ENCODE results near the gene RPRD1B. TPM values are rescaled to one million over a fixed set of nuclear protein-coding genes. Genes with fewer than 3 reads are reported as not detected.

Gene RPRD1B
- total and polyA plus RNA-seq, 2 experiments from 2014 or later: 7.3 to 24.3 TPM

DNA sequence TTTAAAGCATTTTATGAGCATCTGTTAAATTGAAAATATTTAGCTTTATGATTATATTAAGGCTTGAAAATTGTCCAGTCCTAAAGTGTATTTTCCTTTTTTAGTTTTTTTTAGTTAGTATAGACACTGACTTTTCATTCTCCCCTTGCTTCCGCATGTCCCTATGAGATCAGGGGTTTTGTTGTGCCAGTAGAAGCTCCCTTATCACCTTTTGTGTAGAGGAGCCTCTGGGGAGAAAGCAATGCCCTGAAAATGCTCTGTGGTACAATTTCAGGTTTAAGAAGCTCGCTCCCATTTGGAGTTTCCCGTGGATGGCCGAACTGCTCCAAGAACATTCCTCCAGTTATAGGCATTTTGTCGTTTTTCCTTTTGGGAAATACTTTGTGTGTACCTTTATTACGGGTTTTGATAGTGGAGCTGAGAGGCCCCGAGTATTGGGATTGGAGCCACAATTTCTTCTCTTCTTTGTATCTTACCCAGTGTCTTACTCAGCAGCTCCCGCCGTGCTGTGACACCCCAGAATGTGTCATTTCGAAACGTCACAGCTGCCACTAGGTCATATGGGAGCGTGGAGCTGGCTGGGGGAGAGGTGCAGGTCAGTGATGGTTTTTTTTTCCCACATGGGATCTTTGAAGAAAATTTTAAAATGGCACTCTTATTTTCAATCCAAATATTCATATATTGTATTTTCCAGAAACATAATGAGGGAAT, 49.9 kb downstream of the RPRD1B start:
- Histone ChIP-seq H2AFZ (no peak overlapping the region), H3K79me2 (replicated peaks; ENCODE audit: insufficient read depth) (peaks cover 49% of the 10 kb centered on the region), H3K4me1 (ENCODE audit: insufficient read depth) (no peaks in the 10 kb centered on the region), H3F3A (replicated peaks; ENCODE audit: low read depth) (no peaks in the 10 kb centered on the region), H3K27me3 (ENCODE audit: insufficient read depth) (no peaks in the 10 kb centered on the region), H3K36me3 (ENCODE audit: insufficient read depth) (0 out of 2 replicates have a peak, but pooled peaks cover 3% of the 10 kb centered on the region), H3K4me3 (no peak overlapping the region), H3K9me2 (ENCODE audit: insufficient read depth) (no peaks in the 10 kb centered on the region), H3K4me2 (no peak overlapping the region), H3K27ac (ENCODE audit: low read depth) (no peak overlapping the region), H4K20me1 (replicated peaks; ENCODE audit: insufficient read depth) (peaks cover 17% of the 10 kb centered on the region)
- Mint-ChIP-seq H3K4me1 (no peaks in the 10 kb centered on the region), H3K36me3 (ENCODE audit: low read depth) (peaks cover 34% of the 10 kb centered on the region; the same call in 2 of the 3 replicates), H3K9me3 (no peaks in the 10 kb centered on the region), H3K4me3 (no peak overlapping the region), H3K27ac (no peak overlapping the region), H3K27me3 (ENCODE audit: insufficient read depth, low read depth, poor library complexity) (no peaks in the 10 kb centered on the region)
- no peak for ATAC-seq
- TF ChIP-seq POLR2AphosphoS5 (IDR thresholded peaks at IDR 0.05; ENCODE audit: low read depth) (no peak), STAT1 (IDR thresholded peaks at IDR 0.05; ENCODE audit: unreplicated experiment) (no peak), ZNF114 (CRISPR knock-in tag; IDR thresholded peaks at IDR 0.05) (no peak), CREB1 (CRISPR knock-in tag; IDR thresholded peaks at IDR 0.05; ENCODE audit: low read depth) (no peak), NANOG (IDR thresholded peaks at IDR 0.05; ENCODE audit: borderline replicate concordance) (no peak), EZH2 (IDR thresholded peaks at IDR 0.05; ENCODE audit: low read depth, unreplicated experiment) (no peak), EZH2phosphoT487 (IDR thresholded peaks at IDR 0.05; ENCODE audit: unreplicated experiment) (no peak), ZNF331 (CRISPR knock-in tag; IDR thresholded peaks at IDR 0.05; ENCODE audit: low read depth) (no peak), JUNB (IDR thresholded peaks at IDR 0.05; ENCODE audit: unreplicated experiment) (no peak)
- TF ChIP-seq, protein P1, sequence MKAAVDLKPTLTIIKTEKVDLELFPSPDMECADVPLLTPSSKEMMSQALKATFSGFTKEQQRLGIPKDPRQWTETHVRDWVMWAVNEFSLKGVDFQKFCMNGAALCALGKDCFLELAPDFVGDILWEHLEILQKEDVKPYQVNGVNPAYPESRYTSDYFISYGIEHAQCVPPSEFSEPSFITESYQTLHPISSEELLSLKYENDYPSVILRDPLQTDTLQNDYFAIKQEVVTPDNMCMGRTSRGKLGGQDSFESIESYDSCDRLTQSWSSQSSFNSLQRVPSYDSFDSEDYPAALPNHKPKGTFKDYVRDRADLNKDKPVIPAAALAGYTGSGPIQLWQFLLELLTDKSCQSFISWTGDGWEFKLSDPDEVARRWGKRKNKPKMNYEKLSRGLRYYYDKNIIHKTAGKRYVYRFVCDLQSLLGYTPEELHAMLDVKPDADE (IDR thresholded peaks at IDR 0.05): no peak
- TF ChIP-seq, protein P2, sequence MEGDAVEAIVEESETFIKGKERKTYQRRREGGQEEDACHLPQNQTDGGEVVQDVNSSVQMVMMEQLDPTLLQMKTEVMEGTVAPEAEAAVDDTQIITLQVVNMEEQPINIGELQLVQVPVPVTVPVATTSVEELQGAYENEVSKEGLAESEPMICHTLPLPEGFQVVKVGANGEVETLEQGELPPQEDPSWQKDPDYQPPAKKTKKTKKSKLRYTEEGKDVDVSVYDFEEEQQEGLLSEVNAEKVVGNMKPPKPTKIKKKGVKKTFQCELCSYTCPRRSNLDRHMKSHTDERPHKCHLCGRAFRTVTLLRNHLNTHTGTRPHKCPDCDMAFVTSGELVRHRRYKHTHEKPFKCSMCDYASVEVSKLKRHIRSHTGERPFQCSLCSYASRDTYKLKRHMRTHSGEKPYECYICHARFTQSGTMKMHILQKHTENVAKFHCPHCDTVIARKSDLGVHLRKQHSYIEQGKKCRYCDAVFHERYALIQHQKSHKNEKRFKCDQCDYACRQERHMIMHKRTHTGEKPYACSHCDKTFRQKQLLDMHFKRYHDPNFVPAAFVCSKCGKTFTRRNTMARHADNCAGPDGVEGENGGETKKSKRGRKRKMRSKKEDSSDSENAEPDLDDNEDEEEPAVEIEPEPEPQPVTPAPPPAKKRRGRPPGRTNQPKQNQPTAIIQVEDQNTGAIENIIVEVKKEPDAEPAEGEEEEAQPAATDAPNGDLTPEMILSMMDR (conservative IDR thresholded peaks at IDR 0.05; ENCODE audit: low read depth in 2 of 2): no peak
- TF ChIP-seq, protein P3, sequence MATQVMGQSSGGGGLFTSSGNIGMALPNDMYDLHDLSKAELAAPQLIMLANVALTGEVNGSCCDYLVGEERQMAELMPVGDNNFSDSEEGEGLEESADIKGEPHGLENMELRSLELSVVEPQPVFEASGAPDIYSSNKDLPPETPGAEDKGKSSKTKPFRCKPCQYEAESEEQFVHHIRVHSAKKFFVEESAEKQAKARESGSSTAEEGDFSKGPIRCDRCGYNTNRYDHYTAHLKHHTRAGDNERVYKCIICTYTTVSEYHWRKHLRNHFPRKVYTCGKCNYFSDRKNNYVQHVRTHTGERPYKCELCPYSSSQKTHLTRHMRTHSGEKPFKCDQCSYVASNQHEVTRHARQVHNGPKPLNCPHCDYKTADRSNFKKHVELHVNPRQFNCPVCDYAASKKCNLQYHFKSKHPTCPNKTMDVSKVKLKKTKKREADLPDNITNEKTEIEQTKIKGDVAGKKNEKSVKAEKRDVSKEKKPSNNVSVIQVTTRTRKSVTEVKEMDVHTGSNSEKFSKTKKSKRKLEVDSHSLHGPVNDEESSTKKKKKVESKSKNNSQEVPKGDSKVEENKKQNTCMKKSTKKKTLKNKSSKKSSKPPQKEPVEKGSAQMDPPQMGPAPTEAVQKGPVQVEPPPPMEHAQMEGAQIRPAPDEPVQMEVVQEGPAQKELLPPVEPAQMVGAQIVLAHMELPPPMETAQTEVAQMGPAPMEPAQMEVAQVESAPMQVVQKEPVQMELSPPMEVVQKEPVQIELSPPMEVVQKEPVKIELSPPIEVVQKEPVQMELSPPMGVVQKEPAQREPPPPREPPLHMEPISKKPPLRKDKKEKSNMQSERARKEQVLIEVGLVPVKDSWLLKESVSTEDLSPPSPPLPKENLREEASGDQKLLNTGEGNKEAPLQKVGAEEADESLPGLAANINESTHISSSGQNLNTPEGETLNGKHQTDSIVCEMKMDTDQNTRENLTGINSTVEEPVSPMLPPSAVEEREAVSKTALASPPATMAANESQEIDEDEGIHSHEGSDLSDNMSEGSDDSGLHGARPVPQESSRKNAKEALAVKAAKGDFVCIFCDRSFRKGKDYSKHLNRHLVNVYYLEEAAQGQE (IDR thresholded peaks at IDR 0.05; ENCODE audit: unreplicated experiment): no peak
- TF ChIP-seq, protein P4, sequence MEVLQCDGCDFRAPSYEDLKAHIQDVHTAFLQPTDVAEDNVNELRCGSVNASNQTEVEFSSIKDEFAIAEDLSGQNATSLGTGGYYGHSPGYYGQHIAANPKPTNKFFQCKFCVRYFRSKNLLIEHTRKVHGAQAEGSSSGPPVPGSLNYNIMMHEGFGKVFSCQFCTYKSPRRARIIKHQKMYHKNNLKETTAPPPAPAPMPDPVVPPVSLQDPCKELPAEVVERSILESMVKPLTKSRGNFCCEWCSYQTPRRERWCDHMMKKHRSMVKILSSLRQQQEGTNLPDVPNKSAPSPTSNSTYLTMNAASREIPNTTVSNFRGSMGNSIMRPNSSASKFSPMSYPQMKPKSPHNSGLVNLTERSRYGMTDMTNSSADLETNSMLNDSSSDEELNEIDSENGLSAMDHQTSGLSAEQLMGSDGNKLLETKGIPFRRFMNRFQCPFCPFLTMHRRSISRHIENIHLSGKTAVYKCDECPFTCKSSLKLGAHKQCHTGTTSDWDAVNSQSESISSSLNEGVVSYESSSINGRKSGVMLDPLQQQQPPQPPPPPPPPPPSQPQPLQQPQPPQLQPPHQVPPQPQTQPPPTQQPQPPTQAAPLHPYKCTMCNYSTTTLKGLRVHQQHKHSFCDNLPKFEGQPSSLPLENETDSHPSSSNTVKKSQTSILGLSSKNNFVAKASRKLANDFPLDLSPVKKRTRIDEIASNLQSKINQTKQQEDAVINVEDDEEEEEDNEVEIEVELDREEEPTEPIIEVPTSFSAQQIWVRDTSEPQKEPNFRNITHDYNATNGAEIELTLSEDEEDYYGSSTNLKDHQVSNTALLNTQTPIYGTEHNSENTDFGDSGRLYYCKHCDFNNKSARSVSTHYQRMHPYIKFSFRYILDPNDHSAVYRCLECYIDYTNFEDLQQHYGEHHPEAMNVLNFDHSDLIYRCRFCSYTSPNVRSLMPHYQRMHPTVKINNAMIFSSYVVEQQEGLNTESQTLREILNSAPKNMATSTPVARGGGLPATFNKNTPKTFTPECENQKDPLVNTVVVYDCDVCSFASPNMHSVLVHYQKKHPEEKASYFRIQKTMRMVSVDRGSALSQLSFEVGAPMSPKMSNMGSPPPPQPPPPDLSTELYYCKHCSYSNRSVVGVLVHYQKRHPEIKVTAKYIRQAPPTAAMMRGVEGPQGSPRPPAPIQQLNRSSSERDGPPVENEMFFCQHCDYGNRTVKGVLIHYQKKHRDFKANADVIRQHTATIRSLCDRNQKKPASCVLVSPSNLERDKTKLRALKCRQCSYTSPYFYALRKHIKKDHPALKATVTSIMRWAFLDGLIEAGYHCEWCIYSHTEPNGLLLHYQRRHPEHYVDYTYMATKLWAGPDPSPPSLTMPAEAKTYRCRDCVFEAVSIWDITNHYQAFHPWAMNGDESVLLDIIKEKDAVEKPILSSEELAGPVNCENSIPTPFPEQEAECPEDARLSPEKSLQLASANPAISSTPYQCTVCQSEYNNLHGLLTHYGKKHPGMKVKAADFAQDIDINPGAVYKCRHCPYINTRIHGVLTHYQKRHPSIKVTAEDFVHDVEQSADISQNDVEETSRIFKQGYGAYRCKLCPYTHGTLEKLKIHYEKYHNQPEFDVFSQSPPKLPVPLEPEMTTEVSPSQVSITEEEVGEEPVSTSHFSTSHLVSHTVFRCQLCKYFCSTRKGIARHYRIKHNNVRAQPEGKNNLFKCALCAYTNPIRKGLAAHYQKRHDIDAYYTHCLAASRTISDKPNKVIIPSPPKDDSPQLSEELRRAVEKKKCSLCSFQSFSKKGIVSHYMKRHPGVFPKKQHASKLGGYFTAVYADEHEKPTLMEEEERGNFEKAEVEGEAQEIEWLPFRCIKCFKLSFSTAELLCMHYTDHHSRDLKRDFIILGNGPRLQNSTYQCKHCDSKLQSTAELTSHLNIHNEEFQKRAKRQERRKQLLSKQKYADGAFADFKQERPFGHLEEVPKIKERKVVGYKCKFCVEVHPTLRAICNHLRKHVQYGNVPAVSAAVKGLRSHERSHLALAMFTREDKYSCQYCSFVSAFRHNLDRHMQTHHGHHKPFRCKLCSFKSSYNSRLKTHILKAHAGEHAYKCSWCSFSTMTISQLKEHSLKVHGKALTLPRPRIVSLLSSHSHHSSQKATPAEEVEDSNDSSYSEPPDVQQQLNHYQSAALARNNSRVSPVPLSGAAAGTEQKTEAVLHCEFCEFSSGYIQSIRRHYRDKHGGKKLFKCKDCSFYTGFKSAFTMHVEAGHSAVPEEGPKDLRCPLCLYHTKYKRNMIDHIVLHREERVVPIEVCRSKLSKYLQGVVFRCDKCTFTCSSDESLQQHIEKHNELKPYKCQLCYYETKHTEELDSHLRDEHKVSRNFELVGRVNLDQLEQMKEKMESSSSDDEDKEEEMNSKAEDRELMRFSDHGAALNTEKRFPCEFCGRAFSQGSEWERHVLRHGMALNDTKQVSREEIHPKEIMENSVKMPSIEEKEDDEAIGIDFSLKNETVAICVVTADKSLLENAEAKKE (CRISPR knock-in tag; IDR thresholded peaks at IDR 0.05): no peak
- no peak for DNase-seq (ENCODE audit: low spot score)
